DND-41 (cell line): ENCODE results near the gene CDYL.

ENCODE experiments used
- ATAC-seq: fragments of 200-7000 bp; cut with Tn5 transposase; 3 replicates; pipeline ENCODE4 v1.9.1; 2021; ENCODE audit warnings: low read depth; ENCODE audit not compliant: insufficient read depth
- DNase-seq: peaks from one replicate; pipeline ENCODE4 v3.0.0-alpha.2; 2020
- H2AFZ ChIP-seq: 2 replicates; pipeline ENCODE4 v1.6.0; 2012; ENCODE audit warnings: low read depth, low read length
- H3K27ac ChIP-seq: 2 replicates; pipeline ENCODE4 v1.5.1; 2012; ENCODE audit warnings: low read length, inconsistent platforms
- H3K27me3 ChIP-seq: fragments of 200-600 bp; sonication (generic); 2 replicates; pipeline ENCODE4 v1.6.0; 2012; ENCODE audit warnings: low read length, mild to moderate bottlenecking, inconsistent platforms; ENCODE audit not compliant: insufficient read depth, poor library complexity
- H3K36me3 ChIP-seq: 2 replicates; pipeline ENCODE4 v1.5.1; 2012; ENCODE audit warnings: low read length, inconsistent platforms; ENCODE audit not compliant: insufficient read depth
- H3K4me1 ChIP-seq: 2 replicates; pipeline ENCODE4 v1.5.1; 2012; ENCODE audit warnings: mild to moderate bottlenecking, low read length; ENCODE audit not compliant: insufficient read depth
- H3K4me2 ChIP-seq: 2 replicates; pipeline ENCODE4 v1.6.0; 2012; ENCODE audit warnings: mild to moderate bottlenecking, moderate library complexity, low read length, inconsistent platforms; ENCODE audit not compliant: insufficient read depth
- H3K4me3 ChIP-seq, 2 experiments: fragments of 200-600 bp in 1 of 2; shearing (Covaris generic) in 1 of 2; 2 replicates each; pipeline ENCODE4 v1.5.1; 2012 to 2016; ENCODE audit warnings: inconsistent platforms in 2 of 2, low read length in 2 of 2, mild to moderate bottlenecking in 2 of 2, low read depth in 1 of 2, moderate library complexity in 1 of 2
- H3K79me2 ChIP-seq: 2 replicates; pipeline ENCODE4 v1.6.0; 2012; ENCODE audit warnings: low read length, inconsistent platforms; ENCODE audit not compliant: insufficient read depth
- H3K9ac ChIP-seq: 2 replicates; pipeline ENCODE4 v1.6.0; 2012; ENCODE audit warnings: low read depth, mild to moderate bottlenecking, inconsistent platforms, low read length, moderate library complexity
- H3K9me3 ChIP-seq: 2 replicates; pipeline ENCODE4 v1.5.1; 2012; ENCODE audit warnings: low read length, moderate library complexity, mild to moderate bottlenecking, inconsistent platforms; ENCODE audit not compliant: insufficient read depth, severe bottlenecking
- H4K20me1 ChIP-seq: 2 replicates; pipeline ENCODE4 v1.6.0; 2012; ENCODE audit warnings: low read length; ENCODE audit not compliant: insufficient read depth
- CTCF ChIP-seq: IDR thresholded peaks from 2 replicates; pipeline ENCODE4 v1.5.1; 2012; ENCODE audit warnings: borderline replicate concordance, low read length, moderate library complexity, mild to moderate bottlenecking; ENCODE audit not compliant: poor library complexity, severe bottlenecking; ENCODE audit errors: extremely low read depth
- EZH2 ChIP-seq: IDR thresholded peaks from 3 replicates; pipeline ENCODE4 v1.6.1; 2012; ENCODE audit warnings: borderline replicate concordance, low read depth, mild to moderate bottlenecking, moderate library complexity, low read length, inconsistent platforms; ENCODE audit not compliant: severe bottlenecking

CDYL gene

GRCh38 chr6:4751823-4752464 lies 24.3 kb upstream of the CDYL start:
- no peak overlapping the region for H3K27ac ChIP-seq
- no peak overlapping the region for H2AFZ ChIP-seq
- DNase-seq (no peak), ATAC-seq (no peak)
- no peak overlapping the region for H3K4me2 ChIP-seq
- TF ChIP-seq EZH2: no peak
- no peak for TF ChIP-seq CTCF
- H3K4me1 ChIP-seq: no peaks in the 10 kb centered on the region
- H3K9ac ChIP-seq: no peak overlapping the region
- H3K79me2 ChIP-seq: no peaks in the 10 kb centered on the region
- no peaks in the 10 kb centered on the region for H3K36me3 ChIP-seq
- no peaks in the 10 kb centered on the region for H3K27me3 ChIP-seq
- no peak overlapping the region for H3K4me3 ChIP-seq
- H4K20me1 ChIP-seq: no peaks in the 10 kb centered on the region
- no peaks in the 10 kb centered on the region for H3K9me3 ChIP-seq

GRCh38 chr6:4756247-4756646 lies 20.0 kb upstream of the CDYL start:
- no peak for DNase-seq
- no peaks in the 10 kb centered on the region for H3K9me3 ChIP-seq
- no peak for TF ChIP-seq CTCF
- TF ChIP-seq EZH2: no peak

DNA sequence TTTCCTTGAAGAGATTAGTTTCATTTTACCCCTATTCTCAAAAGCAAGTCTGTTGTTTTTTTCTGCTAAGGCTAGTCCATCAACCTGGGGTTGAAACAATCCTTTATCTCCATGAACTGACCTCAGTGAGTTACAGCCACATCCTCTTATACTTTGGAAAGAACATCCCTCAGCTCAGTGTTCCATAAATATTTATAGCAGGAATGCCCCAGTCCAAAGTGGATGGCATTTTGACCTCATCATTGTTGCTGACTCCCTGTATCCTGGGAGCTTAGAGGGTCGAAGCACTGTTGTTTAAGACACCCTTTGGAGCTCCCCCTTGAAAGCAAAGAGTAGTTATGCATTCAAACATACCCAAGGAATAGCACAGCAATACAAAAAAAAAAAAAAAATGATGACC lies 16.2 kb upstream of the CDYL start:
- peaks cover 9% of the 10 kb centered on the region for H3K9me3 ChIP-seq
- H3K27me3 ChIP-seq: no peaks in the 10 kb centered on the region
- no peaks in the 10 kb centered on the region for H3K4me1 ChIP-seq
- no peak for TF ChIP-seq CTCF
- no peak for TF ChIP-seq EZH2
- no peaks in the 10 kb centered on the region for H4K20me1 ChIP-seq
- no peaks in the 10 kb centered on the region for H3K36me3 ChIP-seq
- DNase-seq (no peak), ATAC-seq (no peak)
- H2AFZ ChIP-seq: no peak overlapping the region
- no peak overlapping the region for H3K27ac ChIP-seq
- no peaks in the 10 kb centered on the region for H3K79me2 ChIP-seq
- no peak overlapping the region for H3K9ac ChIP-seq
- no peak overlapping the region for H3K4me2 ChIP-seq
- no peak overlapping the region for H3K4me3 ChIP-seq

More at GRCh38 chr6:4756247-4756646, 20.0 kb upstream of the CDYL start:
- Histone ChIP-seq H4K20me1 (no peaks in the 10 kb centered on the region), H3K27me3 (no peaks in the 10 kb centered on the region), H3K9ac (no peak overlapping the region), H2AFZ (no peak overlapping the region), H3K27ac (no peak overlapping the region), H3K4me3 (no peak overlapping the region), H3K36me3 (no peaks in the 10 kb centered on the region), H3K4me2 (no peak overlapping the region), H3K4me1 (no peaks in the 10 kb centered on the region), H3K79me2 (no peaks in the 10 kb centered on the region)
- no peak for ATAC-seq
